ENCODE results near the gene TGOLN2. TPM values are rescaled to one million over a fixed set of nuclear protein-coding genes. Genes with fewer than 3 reads are reported as not detected.
A peak's percentile ranks its signal among the peaks of the same experiment; 100 is the strongest.
"Not testable (repeated sequence)": the region's sequence is repeated elsewhere in the genome, so short reads cannot be mapped to it uniquely, and the experiment has no call there.

Gene TGOLN2
- total and polyA plus RNA-seq, 2 of the 13 experiments (the other 11 are each of a cell fraction or from before 2014, with no cell fraction given): 99.6 to 155 TPM

GRCh38 chr2:85333877-85334276 is 6.1 kb upstream of the TGOLN2 start:
- H2AFZ ChIP-seq (ENCODE audit: low read length); H3K9ac ChIP-seq (ENCODE audit: insufficient read depth, low read depth, low read length); H3K4me2 ChIP-seq (ENCODE audit: low read depth, low read length); ATAC-seq; H3K27ac ChIP-seq (ENCODE audit: extremely low read length, insufficient read depth, low read length); CTCF ChIA-PET (ENCODE audit: low intra/inter-chr PET ratio, low total read pairs); FAIRE-seq; H3K27me3 ChIP-seq (ENCODE audit: control insufficient read depth in 1 of 2, insufficient read depth in 2 of 2, low read length in 2 of 2); H3K4me3 ChIP-seq (replicated peaks in 1 of 3; ENCODE audit: insufficient read depth in 1 of 3, low read depth in 2 of 3, low read length in 3 of 3); in situ Hi-C loops (cut with HindIII; ENCODE audit: extremely low pct_ligation_motif_present, low pct_unique_long_range_greater_than_20kb); H3K36me3 ChIP-seq (replicated peaks in 1 of 2; ENCODE audit: control insufficient read depth in 1 of 2, insufficient read depth in 2 of 2, low read length in 2 of 2); intact Hi-C loops (cut with micrococcal nuclease; ENCODE audit: unreplicated experiment); H3K79me2 ChIP-seq (ENCODE audit: insufficient read depth, low read length); BruUV-seq (replicated peaks); DNase-seq (ENCODE audit: low spot score); H3K9me3 ChIP-seq (ENCODE audit: low read length); H4K20me1 ChIP-seq (ENCODE audit: insufficient read depth, low read length): not testable (repeated sequence)
- TF ChIP-seq NFYB (CRISPR knock-in tag; IDR thresholded peaks at IDR 0.05) (peak; percentile 68; the same call in 1 of the 2 replicates), NFYC (CRISPR knock-in tag; IDR thresholded peaks at IDR 0.05) (peak; percentile 74)
- peaks cover 23% of the 10 kb centered on the region for H3K4me1 ChIP-seq (ENCODE audit: insufficient read depth, low read length)
- WGBS (ENCODE audit: low lambda C conversion rate): 93% methylated on average over 4 of the region's 4 CpGs
- POLR2A ChIA-PET: interaction anchor here (0.9 to 4.2 kb wide), 3 partner anchors 9 to 205 kb away, joined by 3 to 22 read pairs (median 6); partner anchors contain the start of genes ELMOD3, MAT2A and RETSAT

GRCh38 chr2:85330839-85331636 is 3.2 kb upstream of the TGOLN2 start:
- in situ Hi-C loops (cut with HindIII; ENCODE audit: extremely low pct_ligation_motif_present, low pct_unique_long_range_greater_than_20kb): no loop called here
- Histone ChIP-seq H3K4me2 (ENCODE audit: low read depth, low read length) (no peak overlapping the region), H2AFZ (ENCODE audit: low read length) (no peak overlapping the region), H4K20me1 (ENCODE audit: insufficient read depth, low read length) (0 out of 2 replicates have a peak, but pooled peaks cover 1% of the 10 kb centered on the region), H3K9me3 (ENCODE audit: low read length) (no peaks in the 10 kb centered on the region), H3K79me2 (ENCODE audit: insufficient read depth, low read length) (peaks cover 27% of the 10 kb centered on the region), H3K9ac (ENCODE audit: insufficient read depth, low read depth, low read length) (no peak overlapping the region), H3K4me3 (replicated peaks in 1 of 3; ENCODE audit: insufficient read depth in 1 of 3, low read depth in 2 of 3, low read length in 3 of 3) (no peak overlapping the region), H3K27ac (ENCODE audit: extremely low read length, insufficient read depth, low read length) (no peak overlapping the region), H3K4me1 (ENCODE audit: insufficient read depth, low read length) (peaks cover 30% of the 10 kb centered on the region), H3K36me3 (replicated peaks in 1 of 2; ENCODE audit: control insufficient read depth in 1 of 2, insufficient read depth in 2 of 2, low read length in 2 of 2) (no peaks in the 10 kb centered on the region), H3K27me3 (ENCODE audit: control insufficient read depth in 1 of 2, insufficient read depth in 2 of 2, low read length in 2 of 2) (no peaks in the 10 kb centered on the region; a peak in 1 of 5 replicates)
- FAIRE-seq (no peak), DNase-seq (ENCODE audit: low spot score) (no peak), ATAC-seq (no peak)
- BruUV-seq (replicated peaks): no TSS peak
- ChIA-PET POLR2A (interaction anchor here (1.6 to 4.2 kb wide), 2 partner anchors 23 to 24 kb away, joined by 5 to 22 read pairs; partner anchors contain the start of genes ELMOD3 and RETSAT), CTCF (ENCODE audit: low intra/inter-chr PET ratio, low total read pairs) (no interaction called here)
- whole genome bisulfite sequencing (ENCODE audit: low lambda C conversion rate): 65% methylated on average over 13 of the region's 13 CpGs
- intact Hi-C loops (cut with micrococcal nuclease; ENCODE audit: unreplicated experiment): no loop called here
- TF ChIP-seq ATF3 (CRISPR knock-in tag; IDR thresholded peaks at IDR 0.05) (no peak), ZNF451 (CRISPR knock-in tag; IDR thresholded peaks at IDR 0.05) (no peak), ZBTB40 (IDR thresholded peaks at IDR 0.05) (peak; percentile 66), ZBTB40 (CRISPR knock-in tag; IDR thresholded peaks at IDR 0.05) (no peak), NFATC3 (CRISPR knock-in tag; IDR thresholded peaks at IDR 0.05) (0 out of 2 replicates have a peak, but pooled peaks have one; percentile 13), CCDC6 (CRISPR knock-in tag; IDR thresholded peaks at IDR 0.05) (no peak)

All from HepG2 (cell line).